Measurements from ENCODE around the gene YPEL5. TPM values are rescaled to one million over a fixed set of nuclear protein-coding genes. Genes with fewer than 3 reads are reported as not detected.

The YPEL5 gene
- total and polyA plus RNA-seq, 10 of the 15 experiments (the other 5 are each of a cell fraction or from before 2014, with no cell fraction given) = 18.8 to 47.3 (median 21.7) TPM

DNA sequence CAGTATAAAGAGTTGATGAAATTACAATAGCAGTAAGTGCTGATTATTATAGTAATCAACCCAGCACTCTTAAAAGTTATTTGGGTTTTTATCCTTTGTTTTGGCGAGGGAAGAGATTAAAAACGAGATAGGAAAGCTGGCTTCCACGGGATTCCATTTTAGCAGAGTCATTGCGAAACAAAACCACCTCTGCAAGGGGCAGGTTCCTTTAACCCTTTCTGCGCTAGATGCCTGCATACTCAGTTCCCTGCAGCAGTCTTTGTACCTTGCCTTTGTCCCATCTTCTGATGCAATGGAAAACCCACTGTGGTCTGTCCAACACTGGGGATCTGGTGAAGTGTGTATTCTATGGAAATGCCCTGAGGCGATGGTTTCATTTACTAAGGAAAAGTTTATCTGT, 2.7 kb downstream of the YPEL5 start (continued):
- TF ChIP-seq, protein P1, sequence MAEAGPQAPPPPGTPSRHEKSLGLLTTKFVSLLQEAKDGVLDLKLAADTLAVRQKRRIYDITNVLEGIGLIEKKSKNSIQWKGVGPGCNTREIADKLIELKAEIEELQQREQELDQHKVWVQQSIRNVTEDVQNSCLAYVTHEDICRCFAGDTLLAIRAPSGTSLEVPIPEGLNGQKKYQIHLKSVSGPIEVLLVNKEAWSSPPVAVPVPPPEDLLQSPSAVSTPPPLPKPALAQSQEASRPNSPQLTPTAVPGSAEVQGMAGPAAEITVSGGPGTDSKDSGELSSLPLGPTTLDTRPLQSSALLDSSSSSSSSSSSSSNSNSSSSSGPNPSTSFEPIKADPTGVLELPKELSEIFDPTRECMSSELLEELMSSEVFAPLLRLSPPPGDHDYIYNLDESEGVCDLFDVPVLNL (IDR thresholded peaks at IDR 0.05; ENCODE audit: low read depth, low read length) = no peak
- TF ChIP-seq HDAC2 (IDR thresholded peaks at IDR 0.05) = no peak
- TF ChIP-seq GATAD2B (conservative IDR thresholded peaks at IDR 0.05; ENCODE audit: low read depth) = no peak
- TF ChIP-seq, protein P2, sequence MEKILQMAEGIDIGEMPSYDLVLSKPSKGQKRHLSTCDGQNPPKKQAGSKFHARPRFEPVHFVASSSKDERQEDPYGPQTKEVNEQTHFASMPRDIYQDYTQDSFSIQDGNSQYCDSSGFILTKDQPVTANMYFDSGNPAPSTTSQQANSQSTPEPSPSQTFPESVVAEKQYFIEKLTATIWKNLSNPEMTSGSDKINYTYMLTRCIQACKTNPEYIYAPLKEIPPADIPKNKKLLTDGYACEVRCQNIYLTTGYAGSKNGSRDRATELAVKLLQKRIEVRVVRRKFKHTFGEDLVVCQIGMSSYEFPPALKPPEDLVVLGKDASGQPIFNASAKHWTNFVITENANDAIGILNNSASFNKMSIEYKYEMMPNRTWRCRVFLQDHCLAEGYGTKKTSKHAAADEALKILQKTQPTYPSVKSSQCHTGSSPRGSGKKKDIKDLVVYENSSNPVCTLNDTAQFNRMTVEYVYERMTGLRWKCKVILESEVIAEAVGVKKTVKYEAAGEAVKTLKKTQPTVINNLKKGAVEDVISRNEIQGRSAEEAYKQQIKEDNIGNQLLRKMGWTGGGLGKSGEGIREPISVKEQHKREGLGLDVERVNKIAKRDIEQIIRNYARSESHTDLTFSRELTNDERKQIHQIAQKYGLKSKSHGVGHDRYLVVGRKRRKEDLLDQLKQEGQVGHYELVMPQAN (conservative IDR thresholded peaks at IDR 0.05) = no peak
- TF ChIP-seq NFXL1 (IDR thresholded peaks at IDR 0.05; ENCODE audit: borderline replicate concordance) = no peak
- TF ChIP-seq SRF (IDR thresholded peaks at IDR 0.05; ENCODE audit: low read depth in 2 of 2, low read length in 2 of 2) = no peak
- TF ChIP-seq BMI1 (IDR thresholded peaks at IDR 0.05; ENCODE audit: borderline replicate concordance) = no peak
- no peak for TF ChIP-seq CBX5 (IDR thresholded peaks at IDR 0.05; ENCODE audit: low read depth)
- TF ChIP-seq, protein P3, sequence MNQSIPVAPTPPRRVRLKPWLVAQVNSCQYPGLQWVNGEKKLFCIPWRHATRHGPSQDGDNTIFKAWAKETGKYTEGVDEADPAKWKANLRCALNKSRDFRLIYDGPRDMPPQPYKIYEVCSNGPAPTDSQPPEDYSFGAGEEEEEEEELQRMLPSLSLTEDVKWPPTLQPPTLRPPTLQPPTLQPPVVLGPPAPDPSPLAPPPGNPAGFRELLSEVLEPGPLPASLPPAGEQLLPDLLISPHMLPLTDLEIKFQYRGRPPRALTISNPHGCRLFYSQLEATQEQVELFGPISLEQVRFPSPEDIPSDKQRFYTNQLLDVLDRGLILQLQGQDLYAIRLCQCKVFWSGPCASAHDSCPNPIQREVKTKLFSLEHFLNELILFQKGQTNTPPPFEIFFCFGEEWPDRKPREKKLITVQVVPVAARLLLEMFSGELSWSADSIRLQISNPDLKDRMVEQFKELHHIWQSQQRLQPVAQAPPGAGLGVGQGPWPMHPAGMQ (IDR thresholded peaks at IDR 0.05; ENCODE audit: borderline replicate concordance) = no peak
- peak; percentile 62 for TF ChIP-seq EED (IDR thresholded peaks at IDR 0.05; ENCODE audit: low read depth)
- TF ChIP-seq RELA (IDR thresholded peaks at IDR 0.05; ENCODE audit: borderline replicate concordance, partially characterized antibody) = no peak
- TF ChIP-seq LARP7 (IDR thresholded peaks at IDR 0.05) = 0 out of 2 replicates have a peak, but pooled peaks have one; percentile 27
- no peak for TF ChIP-seq EZH2 (IDR thresholded peaks at IDR 0.05; ENCODE audit: borderline replicate concordance, control insufficient read depth, low read depth, low read length)
- no peak for TF ChIP-seq ASH2L (IDR thresholded peaks at IDR 0.05; ENCODE audit: borderline replicate concordance, low read depth)
- TF ChIP-seq, protein P4, sequence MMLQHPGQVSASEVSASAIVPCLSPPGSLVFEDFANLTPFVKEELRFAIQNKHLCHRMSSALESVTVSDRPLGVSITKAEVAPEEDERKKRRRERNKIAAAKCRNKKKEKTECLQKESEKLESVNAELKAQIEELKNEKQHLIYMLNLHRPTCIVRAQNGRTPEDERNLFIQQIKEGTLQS (IDR thresholded peaks at IDR 0.05; ENCODE audit: borderline replicate concordance, extremely low read depth, low read depth, low read length) = no peak
- TF ChIP-seq KDM1A (IDR thresholded peaks at IDR 0.05; ENCODE audit: borderline replicate concordance) = no peak
- TF ChIP-seq SREBF2 (IDR thresholded peaks at IDR 0.05; ENCODE audit: low read length) = no peak
- no peak for TF ChIP-seq NRF1 (conservative IDR thresholded peaks at IDR 0.05; ENCODE audit: low read depth, low read length)
- TF ChIP-seq ESRRA (IDR thresholded peaks at IDR 0.05; ENCODE audit: low read length) = no peak
- TF ChIP-seq BRCA1 (IDR thresholded peaks at IDR 0.05; ENCODE audit: low read depth, low read length) = no peak
- no peak for TF ChIP-seq YBX1 (IDR thresholded peaks at IDR 0.05)
- no peak for TF ChIP-seq CEBPB (IDR thresholded peaks at IDR 0.05; ENCODE audit: borderline replicate concordance in 1 of 2, low read depth in 2 of 2, low read length in 2 of 2)
- no peak for TF ChIP-seq ATF7 (IDR thresholded peaks at IDR 0.05; ENCODE audit: low read depth)
- TF ChIP-seq, protein P5, sequence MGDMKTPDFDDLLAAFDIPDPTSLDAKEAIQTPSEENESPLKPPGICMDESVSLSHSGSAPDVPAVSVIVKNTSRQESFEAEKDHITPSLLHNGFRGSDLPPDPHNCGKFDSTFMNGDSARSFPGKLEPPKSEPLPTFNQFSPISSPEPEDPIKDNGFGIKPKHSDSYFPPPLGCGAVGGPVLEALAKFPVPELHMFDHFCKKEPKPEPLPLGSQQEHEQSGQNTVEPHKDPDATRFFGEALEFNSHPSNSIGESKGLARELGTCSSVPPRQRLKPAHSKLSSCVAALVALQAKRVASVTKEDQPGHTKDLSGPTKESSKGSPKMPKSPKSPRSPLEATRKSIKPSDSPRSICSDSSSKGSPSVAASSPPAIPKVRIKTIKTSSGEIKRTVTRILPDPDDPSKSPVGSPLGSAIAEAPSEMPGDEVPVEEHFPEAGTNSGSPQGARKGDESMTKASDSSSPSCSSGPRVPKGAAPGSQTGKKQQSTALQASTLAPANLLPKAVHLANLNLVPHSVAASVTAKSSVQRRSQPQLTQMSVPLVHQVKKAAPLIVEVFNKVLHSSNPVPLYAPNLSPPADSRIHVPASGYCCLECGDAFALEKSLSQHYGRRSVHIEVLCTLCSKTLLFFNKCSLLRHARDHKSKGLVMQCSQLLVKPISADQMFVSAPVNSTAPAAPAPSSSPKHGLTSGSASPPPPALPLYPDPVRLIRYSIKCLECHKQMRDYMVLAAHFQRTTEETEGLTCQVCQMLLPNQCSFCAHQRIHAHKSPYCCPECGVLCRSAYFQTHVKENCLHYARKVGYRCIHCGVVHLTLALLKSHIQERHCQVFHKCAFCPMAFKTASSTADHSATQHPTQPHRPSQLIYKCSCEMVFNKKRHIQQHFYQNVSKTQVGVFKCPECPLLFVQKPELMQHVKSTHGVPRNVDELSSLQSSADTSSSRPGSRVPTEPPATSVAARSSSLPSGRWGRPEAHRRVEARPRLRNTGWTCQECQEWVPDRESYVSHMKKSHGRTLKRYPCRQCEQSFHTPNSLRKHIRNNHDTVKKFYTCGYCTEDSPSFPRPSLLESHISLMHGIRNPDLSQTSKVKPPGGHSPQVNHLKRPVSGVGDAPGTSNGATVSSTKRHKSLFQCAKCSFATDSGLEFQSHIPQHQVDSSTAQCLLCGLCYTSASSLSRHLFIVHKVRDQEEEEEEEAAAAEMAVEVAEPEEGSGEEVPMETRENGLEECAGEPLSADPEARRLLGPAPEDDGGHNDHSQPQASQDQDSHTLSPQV (IDR thresholded peaks at IDR 0.05) = no peak

Data from GM12878 (cell line).